GM04503 (cell line): ENCODE measurements around the gene CIAPIN1.
"Not testable (repeated sequence)": the region's sequence is repeated elsewhere in the genome, so short reads cannot be mapped to it uniquely, and the experiment has no call there.

Experiments used
- DNase-seq: peaks from one replicate; pipeline ENCODE4 v3.0.0-alpha.2; 2012; ENCODE audit warnings: low read depth

Gene CIAPIN1

DNA sequence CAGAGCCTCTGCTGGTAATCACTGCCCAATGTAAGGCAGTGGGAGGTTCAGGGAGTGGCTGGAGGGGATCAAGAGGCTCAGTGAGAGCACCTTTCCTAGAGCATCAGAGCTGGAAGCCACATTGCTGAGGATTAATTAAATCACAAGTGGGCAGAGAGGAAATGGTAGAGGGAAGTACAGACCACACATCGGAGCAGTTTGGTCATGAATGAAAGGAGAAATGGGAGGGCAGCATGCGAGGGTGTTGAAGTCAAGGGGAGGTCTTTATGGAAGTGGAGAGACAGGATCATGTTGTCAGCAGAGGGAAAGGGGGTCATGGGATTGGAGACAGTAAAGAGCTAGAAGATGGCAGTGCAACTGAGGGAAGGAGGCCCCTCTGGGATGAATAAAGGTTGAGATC, 40.3 kb downstream of the CIAPIN1 start:
- DNase-seq, result no peak

DNA sequence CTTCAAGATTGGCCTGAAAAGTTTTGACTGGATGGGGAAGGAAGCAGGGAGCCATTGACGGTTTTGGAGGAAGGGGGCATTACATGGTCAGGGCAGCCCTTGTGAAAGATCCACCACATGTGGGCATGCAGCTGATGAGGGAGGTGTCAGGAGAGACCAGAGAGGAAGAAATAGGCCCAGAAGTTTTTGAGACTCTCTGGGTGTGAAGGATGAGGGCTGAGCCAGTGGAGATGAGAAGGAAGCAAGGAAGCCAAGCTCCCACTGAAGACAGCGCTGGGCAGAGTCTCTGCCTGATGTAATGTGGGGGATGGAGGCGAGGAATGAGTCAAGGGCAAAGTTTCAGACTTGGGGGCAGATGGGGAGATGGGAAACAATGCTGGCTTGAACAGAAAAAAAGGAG, 42.1 kb downstream of the CIAPIN1 start:
- no peak for DNase-seq

DNA sequence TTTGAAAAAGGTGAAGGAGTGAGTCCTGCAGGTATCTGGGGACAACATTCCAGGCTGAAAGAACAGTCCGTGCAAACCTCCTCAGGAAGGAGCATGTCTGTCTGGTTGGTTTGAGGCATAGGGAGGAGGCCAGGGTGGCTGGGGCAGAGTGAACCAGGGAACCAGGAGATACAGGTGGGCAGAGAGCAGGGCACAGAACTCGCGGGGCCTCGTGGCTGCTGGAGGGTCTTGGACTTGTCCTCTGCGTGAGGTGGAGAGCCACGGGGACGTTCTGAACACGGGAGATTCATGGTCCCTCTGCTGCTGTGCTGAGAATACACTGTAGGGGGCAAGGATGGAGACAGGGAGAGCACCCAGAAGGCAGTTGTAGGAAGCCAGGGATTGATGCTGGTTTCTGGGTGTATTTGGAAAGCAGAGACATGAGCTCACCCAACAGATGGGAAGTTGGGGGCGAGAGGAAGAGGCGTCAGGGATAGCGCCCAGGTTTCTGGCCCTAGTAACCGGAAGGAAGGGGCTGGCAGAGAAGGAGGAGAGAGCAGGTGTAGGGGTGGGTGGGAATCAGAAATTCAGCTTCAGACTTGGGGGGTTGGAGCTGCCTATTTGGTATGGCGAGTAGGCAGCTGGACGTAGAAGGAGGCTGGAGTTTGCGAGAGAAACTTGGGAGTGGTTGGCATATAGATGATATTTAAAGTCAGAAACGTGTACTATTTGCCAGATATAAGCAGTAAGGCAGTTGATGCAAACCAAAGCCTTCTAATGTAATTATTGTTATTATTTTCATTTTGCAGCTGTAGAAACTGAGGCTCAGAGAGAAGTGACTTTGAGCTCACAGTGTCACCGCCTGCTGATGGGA, 43.0 kb downstream of the CIAPIN1 start, which contains the start of gene CCL17:
TSS of gene CCL17 (plus strand) at position 803 of the 853 bp plus-strand sequence. CDS start 9,166 bp downstream, outside the sequence.
- no peak for DNase-seq

DNA sequence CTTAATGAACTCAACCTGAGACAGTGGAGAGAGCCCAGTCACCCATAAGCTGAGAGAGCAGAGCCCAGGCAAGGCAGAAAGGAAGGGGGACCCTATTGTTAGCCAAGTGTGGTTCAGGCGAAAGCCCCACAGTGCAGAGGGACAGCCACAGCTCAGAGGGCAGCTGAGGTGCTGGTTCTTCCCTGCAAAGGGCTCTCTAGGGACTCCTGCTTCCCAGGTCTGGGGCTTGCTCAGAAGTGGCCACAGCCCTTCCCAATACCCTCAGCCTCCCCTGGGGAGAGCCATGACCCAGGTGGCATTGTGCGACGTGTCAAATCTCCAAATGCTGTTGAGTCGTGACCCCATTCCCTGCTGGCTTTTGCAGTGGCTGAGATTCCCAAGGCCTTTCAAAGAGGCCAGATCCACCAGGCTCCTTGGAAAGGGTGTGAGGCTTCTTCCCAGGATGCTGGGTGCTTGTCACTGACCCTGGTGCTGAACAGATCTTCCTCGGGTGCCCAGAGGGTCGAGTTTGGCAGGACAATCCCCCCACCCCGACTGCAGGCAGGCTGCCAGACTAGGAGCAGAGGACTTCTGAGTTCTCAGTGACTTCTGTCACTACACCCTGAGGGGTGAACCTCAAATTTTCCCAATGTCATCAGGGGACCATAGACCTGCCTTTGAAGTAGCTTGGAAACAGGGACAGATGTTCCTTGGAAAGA, 45.1 kb downstream of the CIAPIN1 start:
- no peak for DNase-seq

DNA sequence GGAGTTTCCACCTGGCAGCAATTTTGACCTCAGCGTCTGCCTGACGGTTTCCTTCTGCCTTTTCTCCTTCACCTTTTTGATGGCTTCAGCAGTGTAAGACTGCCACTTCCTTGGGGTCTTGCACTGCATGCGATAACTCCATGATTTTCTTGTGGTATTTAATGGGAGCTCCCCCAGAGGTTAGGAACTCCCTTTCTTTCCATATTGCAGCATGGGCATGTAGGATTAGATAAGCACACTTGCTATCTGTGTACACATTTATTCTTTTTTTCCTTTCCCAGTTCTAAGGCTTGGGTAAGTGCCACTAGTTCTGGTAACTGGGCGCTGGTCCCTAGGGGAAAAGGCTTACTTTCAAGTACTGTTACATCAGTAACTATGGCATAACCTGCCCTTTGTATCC, 49.7 kb downstream of the CIAPIN1 start:
- not testable (repeated sequence) for DNase-seq

DNA sequence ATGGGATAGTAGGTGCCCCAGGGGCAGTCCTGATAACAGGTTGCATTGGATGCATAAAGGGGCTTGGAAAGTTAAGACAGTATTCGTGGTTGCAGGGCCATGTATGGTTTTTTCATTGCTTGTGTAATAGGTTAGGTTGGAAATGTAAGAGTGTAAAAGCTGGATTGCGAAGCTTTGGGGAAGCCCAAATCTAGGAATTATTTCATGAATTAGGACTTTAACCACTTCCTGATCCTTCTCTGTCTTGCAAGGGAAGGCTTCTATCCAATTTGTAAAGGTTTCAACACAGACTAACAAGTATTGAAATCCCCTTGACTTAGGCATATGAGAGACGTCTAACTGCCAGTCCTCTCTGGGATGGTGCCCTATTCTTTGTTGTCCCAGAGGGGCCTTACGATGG, 50.4 kb downstream of the CIAPIN1 start:
- DNase-seq, result no peak

DNA sequence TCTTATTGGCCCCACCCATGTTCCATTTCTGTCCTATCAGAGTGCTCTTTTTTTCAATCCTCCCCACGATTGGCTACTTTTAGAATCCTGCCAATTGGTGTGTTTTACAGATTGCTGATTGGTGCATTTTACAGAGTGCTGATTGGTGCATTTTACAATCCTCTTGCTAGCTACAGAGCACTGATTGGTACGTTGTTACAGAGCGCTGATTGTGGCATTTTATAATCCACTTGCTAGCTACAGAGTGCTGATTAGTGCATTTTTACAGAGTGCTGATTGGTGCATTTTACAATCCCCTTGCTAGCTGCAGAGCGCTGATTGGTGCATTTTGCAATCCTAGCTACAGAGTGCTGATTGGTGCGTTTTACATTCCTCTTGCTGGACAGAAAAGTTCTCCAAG, 52.2 kb downstream of the CIAPIN1 start:
- no peak for DNase-seq

DNA sequence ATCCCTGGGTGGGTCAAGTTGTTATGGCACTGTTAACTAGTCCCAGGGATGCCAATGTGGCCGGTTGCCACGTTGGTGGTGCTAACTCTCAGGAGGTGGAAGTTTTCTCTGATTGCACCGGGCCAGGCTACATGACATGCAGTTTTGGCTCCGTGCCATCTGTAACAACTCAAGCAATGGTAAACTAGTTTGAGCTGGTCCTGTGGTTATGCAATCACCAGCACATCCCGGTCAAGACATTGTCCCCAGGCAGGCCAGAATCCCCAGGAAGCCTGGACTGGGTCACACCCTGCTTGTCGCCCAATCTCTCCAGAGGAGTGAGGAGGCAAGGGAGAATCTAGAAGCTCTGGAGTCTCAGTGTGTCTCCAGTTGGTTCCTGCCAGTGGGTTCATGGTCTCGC, 52.7 kb downstream of the CIAPIN1 start:
- no peak for DNase-seq

DNA sequence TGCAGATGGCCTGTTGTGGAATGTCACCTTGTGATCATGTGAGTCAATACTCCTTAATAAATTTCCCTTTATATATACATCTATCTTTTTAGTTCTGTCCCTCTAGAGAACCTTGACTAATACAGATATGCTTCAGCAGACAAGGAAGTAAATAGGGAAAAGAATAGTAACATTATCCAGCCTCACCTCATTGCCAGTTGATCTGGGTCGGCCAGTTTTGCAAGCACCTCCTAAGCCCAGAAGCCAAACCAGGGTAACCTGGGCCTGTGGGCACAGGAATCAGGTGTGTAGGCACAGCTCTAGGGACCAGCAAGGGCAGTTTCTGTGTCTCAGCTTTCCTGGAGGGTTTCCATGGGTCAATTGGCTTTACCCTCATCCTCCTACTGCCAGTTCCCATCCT, 54.5 kb downstream of the CIAPIN1 start:
- DNase-seq, result no peak

DNA sequence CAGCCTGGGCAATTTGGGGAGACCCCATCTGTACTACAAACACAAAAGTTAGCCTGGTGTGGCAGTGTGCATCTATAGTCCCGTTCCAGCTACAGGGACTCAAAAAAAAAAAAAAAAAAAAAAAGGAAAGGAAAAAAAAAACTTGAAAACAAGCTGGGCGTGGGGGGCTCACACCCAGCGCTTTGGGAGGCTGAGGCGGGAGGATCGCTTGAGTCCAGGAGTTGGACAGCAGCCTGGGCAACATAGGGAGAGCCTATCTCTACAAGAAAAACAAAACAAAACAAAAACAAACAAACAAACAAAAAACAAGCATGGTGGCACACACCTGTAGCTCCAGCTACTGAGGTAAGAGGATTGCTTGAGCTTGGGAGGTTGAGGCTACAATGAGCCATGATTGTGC, 55.5 kb downstream of the CIAPIN1 start:
- DNase-seq, result no peak

DNA sequence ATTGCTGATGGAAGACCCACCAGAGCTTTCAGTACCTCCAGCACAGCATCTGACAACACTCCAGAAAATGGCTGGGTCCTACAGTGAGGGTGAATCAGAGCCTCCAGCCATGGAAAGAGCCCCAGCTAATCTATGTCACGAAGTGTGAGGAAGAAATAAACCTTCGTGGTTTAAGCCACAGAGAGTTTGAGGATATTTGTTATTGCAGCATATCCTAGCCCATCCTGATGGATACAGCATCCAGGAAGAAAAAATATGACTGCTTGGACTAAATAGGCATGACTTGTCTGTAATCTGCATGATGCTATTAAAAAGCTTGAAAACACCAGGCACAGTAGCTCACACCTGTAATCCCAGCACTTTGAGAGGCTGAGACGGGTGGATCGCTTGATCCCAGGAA, 55.9 kb downstream of the CIAPIN1 start:
- DNase-seq, result no peak

DNA sequence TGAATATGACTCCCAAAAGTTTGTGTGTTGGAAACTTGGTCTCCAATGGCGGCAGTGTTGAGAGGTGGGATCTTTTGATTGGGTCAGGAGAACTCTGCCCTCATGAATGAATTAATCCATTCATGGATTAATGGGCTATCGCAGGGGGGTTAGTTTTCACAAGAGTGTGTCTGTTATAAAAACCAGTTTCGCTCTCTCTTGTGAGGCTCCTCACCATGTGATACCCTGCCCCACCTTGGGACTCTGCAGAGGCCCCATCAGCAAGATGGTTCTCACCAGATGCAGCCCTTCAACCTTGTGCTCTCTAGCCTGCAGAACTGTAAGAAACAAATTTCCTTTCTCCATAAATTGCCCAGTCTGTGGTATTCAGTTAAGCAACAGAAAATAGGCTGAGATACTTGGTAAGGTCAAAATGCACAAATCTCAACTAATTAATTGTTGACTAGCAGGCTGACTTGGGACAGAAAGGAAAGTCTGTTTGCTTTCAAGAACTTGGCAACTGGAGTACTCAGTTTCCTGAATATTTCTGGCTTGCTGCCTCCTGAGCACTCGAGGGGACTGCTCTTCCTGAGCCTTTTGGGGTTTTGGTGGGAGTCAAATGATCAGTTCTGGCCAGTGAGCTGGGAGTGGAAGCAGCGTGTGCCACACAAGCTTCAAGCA, 56.4 kb downstream of the CIAPIN1 start:
- no peak for DNase-seq

DNA sequence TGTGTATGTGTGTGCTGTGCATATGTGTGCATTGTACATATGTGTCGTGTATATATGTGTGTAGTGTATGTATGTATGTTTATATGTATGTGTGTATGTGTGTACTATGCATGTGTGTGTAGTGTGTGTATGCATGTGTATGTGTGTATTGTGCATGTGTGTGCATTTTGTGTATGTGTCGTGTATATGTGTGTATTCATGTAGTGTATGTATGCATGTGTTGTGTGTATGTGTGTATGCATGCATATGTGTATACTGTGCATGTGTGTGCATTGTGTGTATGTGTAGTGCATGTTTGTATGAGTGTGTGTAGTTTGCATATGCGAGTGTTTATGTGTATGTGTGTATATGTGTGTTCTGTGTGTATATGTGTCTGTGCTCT, 58.1 kb downstream of the CIAPIN1 start:
- DNase-seq, result no peak

DNA sequence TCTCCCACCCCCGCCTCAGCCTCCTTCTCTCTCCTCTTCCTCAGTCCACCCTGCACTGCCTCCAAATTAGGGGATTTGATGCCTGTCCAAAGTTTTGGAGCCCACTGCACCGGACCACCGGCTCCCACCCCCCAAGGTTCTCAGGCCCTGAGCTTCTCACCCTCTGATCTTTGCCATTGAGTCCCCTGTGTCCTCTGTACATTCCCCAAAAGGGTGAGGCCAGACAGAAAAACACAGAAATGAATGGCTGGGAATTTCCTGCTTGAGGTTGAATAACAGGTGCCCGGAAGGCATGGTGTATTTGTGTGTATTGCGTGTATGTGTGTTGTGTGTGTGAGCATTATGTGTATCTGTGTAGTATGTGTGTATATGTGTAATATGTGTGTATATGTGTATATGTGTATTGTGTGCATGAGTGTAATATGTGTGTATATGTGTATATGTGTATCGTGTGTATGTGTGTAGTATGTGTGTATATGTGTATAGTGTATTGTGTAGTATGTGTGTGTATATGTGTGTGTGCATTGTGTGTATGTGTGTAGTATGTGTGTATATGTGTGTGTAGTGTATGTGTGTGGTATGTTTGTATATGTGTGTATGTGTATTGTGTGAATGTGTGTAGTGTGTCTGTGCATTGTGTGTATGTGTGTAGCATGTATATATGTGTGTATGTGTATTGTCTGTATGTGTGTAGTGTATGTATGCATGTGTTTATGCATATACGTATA, 58.7 kb downstream of the CIAPIN1 start:
- no peak for DNase-seq

DNA sequence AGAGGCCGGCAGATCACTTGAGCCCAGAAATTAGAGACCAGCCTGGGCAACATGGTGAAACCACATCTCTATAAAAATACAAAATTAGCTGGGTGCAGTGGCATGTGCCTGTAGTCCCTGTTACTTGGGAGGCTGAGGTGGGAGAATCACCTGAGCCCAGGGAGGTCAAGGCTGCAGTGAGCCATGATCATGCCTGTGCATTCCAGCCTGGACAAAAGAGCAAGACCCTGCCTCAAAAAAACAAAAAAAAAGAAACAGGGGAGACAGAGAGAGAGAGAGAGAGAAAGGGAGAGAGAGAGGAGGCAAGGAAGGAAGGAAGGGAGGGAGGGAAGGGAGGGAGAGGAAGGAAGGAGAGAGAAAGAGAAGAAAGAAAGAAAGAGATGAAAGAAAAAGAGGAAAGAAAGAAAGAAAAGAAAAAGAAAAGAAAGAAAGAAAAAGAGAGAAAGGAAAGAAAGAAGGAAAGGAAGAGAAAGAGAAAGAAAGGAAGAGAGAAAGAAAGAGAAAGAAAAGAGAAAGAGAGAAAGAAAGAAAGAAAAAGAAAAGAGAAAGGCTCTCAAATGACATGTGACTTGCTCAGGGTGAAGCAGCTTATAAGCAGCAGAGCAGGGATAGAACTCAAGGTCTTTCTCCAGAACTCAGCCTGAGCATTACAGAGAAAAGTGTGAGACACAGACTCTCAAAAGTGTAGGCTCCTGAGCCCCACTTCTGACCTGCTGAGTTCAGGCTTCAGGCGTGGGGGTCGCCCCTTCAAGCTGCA, 59.4 kb downstream of the CIAPIN1 start:
- no peak for DNase-seq

DNA sequence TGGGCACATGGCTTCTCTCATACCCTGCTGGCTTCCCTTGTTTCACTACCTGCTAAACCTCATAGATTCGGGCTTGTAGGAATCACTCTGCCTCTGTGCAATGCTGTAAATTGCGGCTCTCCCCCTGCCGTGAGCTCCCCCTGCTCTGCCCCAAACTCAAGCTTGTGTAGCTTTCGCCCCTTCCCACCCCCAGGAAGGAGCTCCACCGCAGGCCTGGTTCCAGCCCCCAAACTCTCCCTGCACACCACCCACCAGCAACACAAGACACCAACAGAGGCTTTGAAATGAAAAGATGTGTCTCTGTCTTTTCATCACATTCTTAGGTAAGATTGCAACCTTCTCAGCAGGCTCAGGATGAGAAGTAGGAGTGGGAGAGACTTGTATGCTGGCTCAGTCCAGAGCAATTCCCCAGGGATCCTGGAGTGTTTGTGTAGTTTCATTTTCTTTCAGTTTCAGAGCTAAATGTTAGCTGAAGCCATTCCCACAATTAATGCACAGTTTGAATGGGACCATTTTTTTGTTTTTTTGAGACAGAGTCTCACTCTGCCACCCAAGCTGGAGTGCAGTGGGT, 60.7 kb downstream of the CIAPIN1 start:
- no peak for DNase-seq

DNA sequence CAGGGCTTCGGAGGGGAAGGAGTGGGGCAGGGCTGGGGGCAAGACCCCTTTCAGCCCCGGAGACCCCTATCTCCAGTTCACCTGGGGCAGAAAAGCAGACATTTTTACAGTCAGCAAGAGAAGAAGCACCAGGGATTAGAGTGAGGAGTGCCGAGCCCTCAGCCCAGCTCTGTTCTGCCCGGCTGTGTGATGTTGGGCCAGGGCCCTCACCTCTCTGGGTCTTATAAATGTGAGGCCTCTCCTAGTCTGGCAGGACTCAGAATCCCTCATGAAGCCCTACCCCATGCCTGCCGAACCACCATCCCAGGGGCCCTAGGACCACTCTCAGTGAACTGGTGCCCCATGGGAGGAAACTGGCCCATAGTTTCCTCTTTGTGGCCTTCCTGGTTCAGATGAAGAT, 62.1 kb downstream of the CIAPIN1 start:
- no peak for DNase-seq

DNA sequence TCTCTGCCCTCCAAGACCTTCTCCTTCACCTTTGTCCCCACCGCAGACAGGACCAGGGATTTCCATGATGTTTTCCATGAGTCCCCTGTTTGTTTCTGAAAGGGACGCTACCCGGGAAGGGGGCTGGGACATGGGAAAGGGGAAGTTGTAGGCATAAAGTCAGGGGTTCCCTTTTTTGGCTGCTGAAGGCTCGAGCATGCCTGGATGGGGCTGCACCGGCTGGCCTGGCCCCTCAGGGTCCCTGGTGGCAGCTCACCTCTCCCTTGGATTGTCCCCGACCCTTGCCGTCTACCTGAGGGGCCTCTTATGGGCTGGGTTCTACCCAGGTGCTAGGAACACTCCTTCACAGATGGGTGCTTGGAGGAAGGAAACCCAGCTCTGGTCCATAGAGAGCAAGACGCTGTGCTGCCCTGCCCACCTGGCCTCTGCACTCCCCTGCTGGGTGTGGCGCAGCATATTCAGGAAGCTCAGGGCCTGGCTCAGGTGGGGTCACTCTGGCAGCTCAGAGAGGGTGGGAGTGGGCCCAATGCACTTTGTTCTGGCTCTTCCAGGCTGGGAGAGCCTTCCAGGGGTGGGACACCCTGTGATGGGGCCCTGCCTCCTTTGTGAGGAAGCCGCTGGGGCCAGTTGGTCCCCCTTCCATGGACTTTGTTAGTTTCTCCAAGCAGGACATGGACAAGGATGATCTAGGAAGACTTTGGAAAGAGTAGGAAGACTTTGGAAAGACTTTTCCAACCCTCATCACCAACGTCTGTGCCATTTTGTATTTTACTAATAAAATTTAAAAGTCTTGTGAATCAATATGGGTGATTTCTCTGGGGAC, 62.7 kb downstream of the CIAPIN1 start:
- DNase-seq, result no peak

DNA sequence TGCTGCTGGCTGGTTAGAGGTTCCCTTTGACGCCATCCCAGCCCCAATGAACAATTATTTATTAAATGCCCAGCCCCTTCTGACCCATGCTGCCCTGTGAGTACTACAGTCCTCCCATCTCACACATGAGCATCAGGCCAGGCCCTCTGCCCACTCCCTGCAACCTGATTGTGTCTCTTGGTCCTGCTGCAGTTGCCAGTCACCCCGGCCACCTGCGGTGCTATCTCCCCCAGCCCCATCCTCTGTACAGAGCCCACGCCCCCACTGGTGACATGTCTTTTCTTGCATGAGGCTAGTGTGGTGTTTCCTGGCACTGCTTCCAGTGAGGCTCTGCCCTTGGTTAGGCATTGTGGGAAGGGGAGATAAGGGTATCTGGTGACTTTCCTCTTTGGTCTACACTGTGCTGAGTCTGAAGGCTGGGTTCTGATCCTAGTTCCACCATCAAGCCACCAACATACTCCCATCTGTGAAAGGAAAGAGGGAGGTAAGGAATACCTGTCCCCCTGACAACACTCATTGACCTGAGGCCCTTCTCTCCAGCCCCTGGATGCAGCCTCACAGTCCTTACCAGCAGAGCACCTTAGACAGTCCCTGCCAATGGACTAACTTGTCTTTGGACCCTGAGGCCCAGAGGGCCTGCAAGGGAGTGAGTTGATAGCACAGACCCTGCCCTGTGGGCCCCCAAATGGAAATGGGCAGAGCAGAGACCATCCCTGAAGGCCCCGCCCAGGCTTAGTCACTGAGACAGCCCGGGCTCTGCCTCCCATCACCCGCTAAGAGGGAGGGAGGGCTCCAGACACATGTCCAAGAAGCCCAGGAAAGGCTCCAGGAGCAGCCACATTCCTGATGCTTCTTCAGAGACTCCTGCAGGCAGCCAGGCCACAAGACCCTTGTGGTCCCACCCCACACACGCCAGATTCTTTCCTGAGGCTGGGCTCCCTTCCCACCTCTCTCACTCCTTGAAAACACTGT, 63.6 kb downstream of the CIAPIN1 start:
- no peak for DNase-seq
